ENCODE measurements around the gene PRKCZ. TPM values are rescaled to one million over a fixed set of nuclear protein-coding genes. Genes with fewer than 3 reads are reported as not detected.
A peak's percentile ranks its signal among the peaks of the same experiment; 100 is the strongest.

Gene PRKCZ
- total and polyA plus RNA-seq, 7 donors, result 0.07 to 2.3 (median 0.42) TPM; not detected in 1

- 59 to 65% (median 60%) methylated on average over 33 of the region's 33 CpGs for WGBS, 3 donors
- Histone ChIP-seq H3K36me3 (ENCODE audit: insufficient read depth in 1 of 2, low read depth in 1 of 2) (no peaks in the 10 kb centered on the region), H3K9me3 (no peaks in the 10 kb centered on the region), H3K27me3 (ENCODE audit: insufficient read depth in 3 of 3, low read length in 2 of 3) (peaks cover 0 to 19% (median 11%) of the 10 kb centered on the region in 3 donors), H3K4me3 (no peak overlapping the region), H3K4me1 (no peaks in the 10 kb centered on the region), H3K27ac (no peak overlapping the region)
- TF ChIP-seq, protein P1, sequence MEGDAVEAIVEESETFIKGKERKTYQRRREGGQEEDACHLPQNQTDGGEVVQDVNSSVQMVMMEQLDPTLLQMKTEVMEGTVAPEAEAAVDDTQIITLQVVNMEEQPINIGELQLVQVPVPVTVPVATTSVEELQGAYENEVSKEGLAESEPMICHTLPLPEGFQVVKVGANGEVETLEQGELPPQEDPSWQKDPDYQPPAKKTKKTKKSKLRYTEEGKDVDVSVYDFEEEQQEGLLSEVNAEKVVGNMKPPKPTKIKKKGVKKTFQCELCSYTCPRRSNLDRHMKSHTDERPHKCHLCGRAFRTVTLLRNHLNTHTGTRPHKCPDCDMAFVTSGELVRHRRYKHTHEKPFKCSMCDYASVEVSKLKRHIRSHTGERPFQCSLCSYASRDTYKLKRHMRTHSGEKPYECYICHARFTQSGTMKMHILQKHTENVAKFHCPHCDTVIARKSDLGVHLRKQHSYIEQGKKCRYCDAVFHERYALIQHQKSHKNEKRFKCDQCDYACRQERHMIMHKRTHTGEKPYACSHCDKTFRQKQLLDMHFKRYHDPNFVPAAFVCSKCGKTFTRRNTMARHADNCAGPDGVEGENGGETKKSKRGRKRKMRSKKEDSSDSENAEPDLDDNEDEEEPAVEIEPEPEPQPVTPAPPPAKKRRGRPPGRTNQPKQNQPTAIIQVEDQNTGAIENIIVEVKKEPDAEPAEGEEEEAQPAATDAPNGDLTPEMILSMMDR (IDR thresholded peaks at IDR 0.05), result peak; percentile 12
- DNase-seq, result peak in 1 of 2 donors; percentile 19
- no peak for ATAC-seq
- intact Hi-C loops (cut with DNase I), result no loop called here
These were observed 58.1 kb downstream of the PRKCZ start for GRCh38 chr1:2108213-2108876.

- no peak for ATAC-seq
- Histone ChIP-seq H3K4me1 (no peaks in the 10 kb centered on the region), H3K27ac (no peak overlapping the region), H3K27me3 (ENCODE audit: insufficient read depth in 3 of 3, low read length in 2 of 3) (peaks cover 0 to 21% (median 13%) of the 10 kb centered on the region in 3 donors), H3K4me3 (no peak overlapping the region), H3K9me3 (no peaks in the 10 kb centered on the region), H3K36me3 (ENCODE audit: insufficient read depth in 1 of 2, low read depth in 1 of 2) (no peaks in the 10 kb centered on the region)
- intact Hi-C loops (cut with DNase I), result no loop called here
- WGBS, 3 donors, result 69 to 78% (median 71%) methylated on average over 28 of the region's 28 CpGs
- TF ChIP-seq, protein P1 (IDR thresholded peaks at IDR 0.05), result no peak
- peak in 1 of 2 donors; percentile 1 for DNase-seq
These were observed 58.8 kb downstream of the PRKCZ start for GRCh38 chr1:2108877-2109580.

DNA sequence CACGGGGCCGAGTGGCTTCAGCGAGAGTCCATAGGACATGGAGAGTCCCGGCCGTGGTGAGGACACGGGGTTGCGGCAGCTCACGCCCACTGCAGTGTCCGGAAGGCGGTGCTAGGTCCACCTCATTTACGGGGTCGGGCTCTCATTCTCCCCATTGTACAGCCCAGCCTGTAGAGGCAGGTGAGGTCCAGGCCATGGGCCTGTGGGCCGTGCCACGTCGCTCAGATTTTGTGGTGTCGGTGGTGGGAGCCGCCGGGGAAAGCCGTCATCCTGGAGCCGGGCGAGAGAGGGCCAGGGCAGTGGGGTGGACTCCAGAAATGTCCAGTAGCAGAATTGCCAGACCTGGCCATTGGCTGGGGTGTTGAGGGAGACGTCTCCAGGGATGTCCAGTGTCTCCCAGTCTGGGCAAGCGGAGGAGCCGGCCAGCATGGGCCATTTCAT lies 59.4 kb downstream of the PRKCZ start:
- no peak for ATAC-seq
- Histone ChIP-seq H3K9me3 (no peaks in the 10 kb centered on the region), H3K27ac (no peak overlapping the region), H3K4me1 (no peaks in the 10 kb centered on the region), H3K27me3 (ENCODE audit: insufficient read depth in 3 of 3, low read length in 2 of 3) (peaks cover 0 to 23% (median 13%) of the 10 kb centered on the region in 3 donors), H3K4me3 (no peak overlapping the region), H3K36me3 (ENCODE audit: insufficient read depth in 1 of 2, low read depth in 1 of 2) (no peaks in the 10 kb centered on the region)
- intact Hi-C loops (cut with DNase I), result no loop called here
- 87 to 91% (median 87%) methylated on average over 24 of the region's 24 CpGs for WGBS, 3 donors
- TF ChIP-seq, protein P1 (IDR thresholded peaks at IDR 0.05), result no peak
- peak in 1 of 2 donors; percentile 8 for DNase-seq

DNA sequence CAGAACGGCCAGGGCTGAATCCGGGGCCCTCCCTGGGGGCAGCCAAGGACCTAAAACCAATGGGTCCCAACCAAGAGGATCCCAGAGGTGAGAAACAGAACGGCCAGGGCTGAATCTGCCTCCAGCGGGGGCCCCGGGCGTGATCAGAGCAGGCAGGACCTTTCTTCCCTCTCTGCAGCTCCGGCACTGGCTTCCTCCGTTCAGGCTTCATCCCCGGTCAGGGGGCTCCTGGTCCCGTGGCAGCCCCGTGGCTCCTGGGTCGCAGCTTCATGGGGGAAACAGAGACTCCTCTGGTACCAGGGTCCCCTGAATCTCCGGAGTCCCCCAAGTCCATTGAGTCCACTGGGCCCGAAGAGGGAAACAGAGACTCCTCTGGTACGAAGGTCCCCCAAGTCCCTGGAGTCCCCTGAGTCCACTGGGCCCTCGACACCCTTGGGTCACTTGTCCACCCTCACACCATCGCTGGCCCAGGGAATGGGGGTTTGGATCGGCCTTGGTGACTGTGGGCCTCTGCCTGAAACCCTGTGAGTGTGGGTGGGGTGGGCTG lies 60.1 kb downstream of the PRKCZ start:
- WGBS, 3 donors, result 87 to 93% (median 88%) methylated on average over 15 to 17 of the region's 18 CpGs
- ATAC-seq, result no peak
- intact Hi-C loops (cut with DNase I), result no loop called here
- TF ChIP-seq, protein P1 (IDR thresholded peaks at IDR 0.05), result no peak
- no peaks in the 10 kb centered on the region for H3K4me1 ChIP-seq
- H3K4me3 ChIP-seq, result no peak overlapping the region
- DNase-seq, result peak in 1 of 2 donors; percentile 4
- H3K27ac ChIP-seq, result no peak overlapping the region
- no peaks in the 10 kb centered on the region for H3K9me3 ChIP-seq
- H3K36me3 ChIP-seq (ENCODE audit: insufficient read depth in 1 of 2, low read depth in 1 of 2), result no peaks in the 10 kb centered on the region
- peaks cover 0 to 28% (median 16%) of the 10 kb centered on the region in 3 donors for H3K27me3 ChIP-seq (ENCODE audit: insufficient read depth in 3 of 3, low read length in 2 of 3)

All from psoas muscle (tissue), 8 donors.